Measurements from ENCODE around the gene CTBP2. TPM values are rescaled to one million over a fixed set of nuclear protein-coding genes. Genes with fewer than 3 reads are reported as not detected.

CTBP2 gene
- total RNA-seq, 4 donors from 2014 or later: 92.4 to 136 (median 125) TPM

- H3K9me3 ChIP-seq: no peaks in the 10 kb centered on the region
- no peak overlapping the region for H3K4me3 ChIP-seq (replicated peaks in 1 of 3)
- TF ChIP-seq CTCF (IDR thresholded peaks at IDR 0.05) (no peak), POLR2A (IDR thresholded peaks at IDR 0.05) (no peak)
- DNase-seq: no peak
- H3K27me3 ChIP-seq: no peaks in the 10 kb centered on the region
- H3K4me1 ChIP-seq: peaks cover 3 to 43% of the 10 kb centered on the region in 2 donors
- 90 to 92% methylated on average over 9 to 10 of the region's 10 CpGs for WGBS, 2 donors
- no peak overlapping the region for H3K27ac ChIP-seq
- intact Hi-C loops (cut with DNase I): no loop called here
- peaks cover 9 to 17% of the 10 kb centered on the region in 2 donors for H3K36me3 ChIP-seq
Measured at GRCh38 chr10:125107166-125107949, 53.0 kb downstream of the CTBP2 start.

GRCh38 chr10:125106586-125106985 is 53.8 kb downstream of the CTBP2 start:
- TF ChIP-seq CTCF (IDR thresholded peaks at IDR 0.05) (no peak), POLR2A (IDR thresholded peaks at IDR 0.05) (no peak)
- Histone ChIP-seq H3K4me3 (replicated peaks in 1 of 3) (no peak overlapping the region), H3K27ac (no peak overlapping the region), H3K9me3 (no peaks in the 10 kb centered on the region), H3K4me1 (peaks cover 4 to 48% of the 10 kb centered on the region in 2 donors), H3K27me3 (no peaks in the 10 kb centered on the region), H3K36me3 (peaks cover 9 to 17% of the 10 kb centered on the region in 2 donors)
- 86 to 93% methylated on average over 6 to 9 of the region's 9 CpGs for WGBS, 2 donors
- DNase-seq: no peak
- intact Hi-C loops (cut with DNase I): no loop called here

GRCh38 chr10:125105706-125106255 is 54.6 kb downstream of the CTBP2 start:
- H3K27ac ChIP-seq: peak overlapping the region in 1 of 3 donors; percentile 10
- WGBS, 2 donors: 63 to 70% methylated on average over 9 of the region's 9 CpGs
- no peaks in the 10 kb centered on the region for H3K27me3 ChIP-seq
- H3K9me3 ChIP-seq: no peaks in the 10 kb centered on the region
- DNase-seq: peak in 1 of 2 donors; percentile 33
- TF ChIP-seq POLR2A (IDR thresholded peaks at IDR 0.05) (no peak), CTCF (IDR thresholded peaks at IDR 0.05) (no peak)
- no peak overlapping the region for H3K4me3 ChIP-seq (replicated peaks in 1 of 3)
- H3K36me3 ChIP-seq: peaks cover 9 to 17% of the 10 kb centered on the region in 2 donors
- peaks cover 11 to 50% of the 10 kb centered on the region in 2 donors for H3K4me1 ChIP-seq
- intact Hi-C loops (cut with DNase I): no loop called here

- no peaks in the 10 kb centered on the region for H3K27me3 ChIP-seq
- H3K27ac ChIP-seq: peak overlapping the region in 1 of 3 donors; percentile 10
- H3K9me3 ChIP-seq: no peaks in the 10 kb centered on the region
- TF ChIP-seq POLR2A (IDR thresholded peaks at IDR 0.05) (no peak), CTCF (IDR thresholded peaks at IDR 0.05) (no peak)
- intact Hi-C loops (cut with DNase I): no loop called here
- peaks cover 17 to 54% of the 10 kb centered on the region in 2 donors for H3K4me1 ChIP-seq
- no peak overlapping the region for H3K4me3 ChIP-seq (replicated peaks in 1 of 3)
- peaks cover 9 to 17% of the 10 kb centered on the region in 2 donors for H3K36me3 ChIP-seq
- no peak for DNase-seq
Measured at GRCh38 chr10:125105155-125105554, 55.2 kb downstream of the CTBP2 start.

GRCh38 chr10:125104559-125104958 is 55.8 kb downstream of the CTBP2 start:
- no peaks in the 10 kb centered on the region for H3K9me3 ChIP-seq
- TF ChIP-seq POLR2A (IDR thresholded peaks at IDR 0.05) (no peak), CTCF (IDR thresholded peaks at IDR 0.05) (no peak)
- no peak for DNase-seq
- no peak overlapping the region for H3K4me3 ChIP-seq (replicated peaks in 1 of 3)
- peaks cover 23 to 60% of the 10 kb centered on the region in 2 donors for H3K4me1 ChIP-seq
- intact Hi-C loops (cut with DNase I): no loop called here
- H3K27ac ChIP-seq: no peak overlapping the region
- peaks cover 9 to 17% of the 10 kb centered on the region in 2 donors for H3K36me3 ChIP-seq
- 79 to 83% methylated on average over 10 of the region's 10 CpGs for WGBS, 2 donors
- no peaks in the 10 kb centered on the region for H3K27me3 ChIP-seq

All from thyroid gland (tissue), 4 donors.